DMS153 treated with DMSO at 0.1 percent for 48 hours (cell line): Measurements from ENCODE around the gene MOB3A.
"Not testable (repeated sequence)": the region's sequence is repeated elsewhere in the genome, so short reads cannot be mapped to it uniquely, and the experiment has no call there.

ENCODE experiments used
- DNase-seq: peaks from one replicate; lab custom pipeline; 2025; ENCODE audit not compliant: unreplicated experiment; lab: John Stamatoyannopoulos, UW

The MOB3A gene

GRCh38 chr19:2096034-2096479 lies at the start of gene MOB3A:
Gene MOB3A (minus strand): TSS chr19:2096326. CDS start chr19:2078560, 17,766 bp downstream.
- peak; percentile 37 for DNase-seq

- no peak for DNase-seq
These were observed 49.7 kb upstream of the MOB3A start for GRCh38 chr19:2145831-2146241.

- no peak for DNase-seq
These were observed 48.1 kb upstream of the MOB3A start for GRCh38 chr19:2144190-2144589.

GRCh38 chr19:2142173-2142829 lies 46.2 kb upstream of the MOB3A start:
- no peak for DNase-seq

GRCh38 chr19:2140138-2140569 lies 44.0 kb upstream of the MOB3A start:
- DNase-seq: no peak

- no peak for DNase-seq
These were observed 43.4 kb upstream of the MOB3A start for GRCh38 chr19:2139385-2140137.

GRCh38 chr19:2138061-2138728 lies 42.1 kb upstream of the MOB3A start:
- no peak for DNase-seq

GRCh38 chr19:2136796-2137195 lies 40.7 kb upstream of the MOB3A start:
- no peak for DNase-seq

GRCh38 chr19:2135474-2136402 lies 39.6 kb upstream of the MOB3A start:
- DNase-seq: no peak

GRCh38 chr19:2132731-2133490 lies 36.8 kb upstream of the MOB3A start:
- no peak for DNase-seq

GRCh38 chr19:2132191-2132590 lies 36.1 kb upstream of the MOB3A start:
- DNase-seq: no peak

- not testable (repeated sequence) for DNase-seq
These were observed 35.2 kb upstream of the MOB3A start for GRCh38 chr19:2131012-2131975.

- no peak for DNase-seq
These were observed 34.0 kb upstream of the MOB3A start for GRCh38 chr19:2129892-2130770.

GRCh38 chr19:2129486-2129885 lies 33.4 kb upstream of the MOB3A start:
- DNase-seq: no peak

- DNase-seq: no peak
These were observed 32.9 kb upstream of the MOB3A start for GRCh38 chr19:2129022-2129421.

- not testable (repeated sequence) for DNase-seq
These were observed 32.1 kb upstream of the MOB3A start for GRCh38 chr19:2128252-2128651.

GRCh38 chr19:2127758-2128157 lies 31.6 kb upstream of the MOB3A start:
- DNase-seq: no peak
